Effector memory CD4-positive, alpha-beta T cell (primary cell): Measurements from ENCODE around the gene BMP8A.

Source experiments
- DNase-seq, 3 donors: peaks; one replicate each; pipeline ENCODE4 v3.0.0-alpha.2; 2020
- H3K27ac ChIP-seq: 2 replicates; pipeline ENCODE4 v1.7.0; 2013; ENCODE audit warnings: mild to moderate bottlenecking, low read length, moderate library complexity; ENCODE audit not compliant: insufficient read depth, poor library complexity, severe bottlenecking
- H3K27me3 ChIP-seq: replicated peaks from 2 replicates; pipeline ENCODE4 v1.7.0; 2013; ENCODE audit warnings: mild to moderate bottlenecking, low read length; ENCODE audit not compliant: insufficient read depth, control insufficient read depth, poor library complexity, severe bottlenecking
- H3K36me3 ChIP-seq: 2 replicates; pipeline ENCODE4 v1.7.0; 2013; ENCODE audit warnings: mild to moderate bottlenecking, low read length, moderate library complexity; ENCODE audit not compliant: control insufficient read depth, insufficient read depth
- H3K4me1 ChIP-seq: 2 replicates; pipeline ENCODE4 v1.7.0; 2013; ENCODE audit warnings: low read length, mild to moderate bottlenecking; ENCODE audit not compliant: control insufficient read depth, insufficient read depth, poor library complexity, severe bottlenecking
- H3K4me3 ChIP-seq: 2 replicates; pipeline ENCODE4 v1.7.0; 2013; ENCODE audit warnings: low read length, low read depth, mild to moderate bottlenecking; ENCODE audit not compliant: insufficient read depth, poor library complexity, severe bottlenecking
- H3K9me3 ChIP-seq: 2 replicates; pipeline ENCODE4 v1.7.0; 2013; ENCODE audit warnings: mild to moderate bottlenecking, low read length, moderate library complexity; ENCODE audit not compliant: control insufficient read depth

The BMP8A gene

GRCh38 chr1:39540504-39541031 is 49.1 kb downstream of the BMP8A start:
- Histone ChIP-seq H3K9me3 (no peaks in the 10 kb centered on the region), H3K36me3 (peaks cover 5% of the 10 kb centered on the region), H3K27me3 (no peaks in the 10 kb centered on the region), H3K27ac (no peak overlapping the region), H3K4me1 (no peaks in the 10 kb centered on the region), H3K4me3 (no peak overlapping the region)
- DNase-seq, result no peak

- no peaks in the 10 kb centered on the region for H3K4me1 ChIP-seq
- H3K4me3 ChIP-seq, result no peak overlapping the region
- no peak for DNase-seq
- no peak overlapping the region for H3K27ac ChIP-seq
- no peaks in the 10 kb centered on the region for H3K9me3 ChIP-seq
- peaks cover 15% of the 10 kb centered on the region for H3K36me3 ChIP-seq
- no peaks in the 10 kb centered on the region for H3K27me3 ChIP-seq
These were observed 51.5 kb downstream of the BMP8A start for GRCh38 chr1:39542924-39543323.

GRCh38 chr1:39544327-39544726 is 52.9 kb downstream of the BMP8A start:
- DNase-seq, result no peak
- H3K9me3 ChIP-seq, result no peaks in the 10 kb centered on the region
- no peaks in the 10 kb centered on the region for H3K27me3 ChIP-seq
- H3K27ac ChIP-seq, result no peak overlapping the region
- peaks cover 22% of the 10 kb centered on the region for H3K36me3 ChIP-seq
- no peak overlapping the region for H3K4me3 ChIP-seq
- no peaks in the 10 kb centered on the region for H3K4me1 ChIP-seq

- peaks cover 22% of the 10 kb centered on the region for H3K36me3 ChIP-seq
- no peaks in the 10 kb centered on the region for H3K27me3 ChIP-seq
- no peak overlapping the region for H3K27ac ChIP-seq
- H3K4me1 ChIP-seq, result no peaks in the 10 kb centered on the region
- no peak overlapping the region for H3K4me3 ChIP-seq
- H3K9me3 ChIP-seq, result no peaks in the 10 kb centered on the region
- no peak for DNase-seq
These were observed 54.1 kb downstream of the BMP8A start for GRCh38 chr1:39545531-39545930.

- no peaks in the 10 kb centered on the region for H3K27me3 ChIP-seq
- no peaks in the 10 kb centered on the region for H3K4me1 ChIP-seq
- H3K4me3 ChIP-seq, result no peak overlapping the region
- DNase-seq, result no peak
- no peaks in the 10 kb centered on the region for H3K9me3 ChIP-seq
- H3K36me3 ChIP-seq, result peaks cover 7% of the 10 kb centered on the region
- no peak overlapping the region for H3K27ac ChIP-seq
These were observed 62.8 kb downstream of the BMP8A start for GRCh38 chr1:39554277-39554676.

- Histone ChIP-seq H3K9me3 (no peaks in the 10 kb centered on the region), H3K4me3 (no peak overlapping the region), H3K36me3 (peaks cover 62% of the 10 kb centered on the region), H3K27ac (no peak overlapping the region), H3K27me3 (no peaks in the 10 kb centered on the region), H3K4me1 (no peaks in the 10 kb centered on the region)
- DNase-seq, result no peak
These were observed 69.8 kb downstream of the BMP8A start for GRCh38 chr1:39561279-39561678.

GRCh38 chr1:39562886-39563285 is 71.5 kb downstream of the BMP8A start:
- no peak overlapping the region for H3K27ac ChIP-seq
- no peak overlapping the region for H3K4me3 ChIP-seq
- H3K36me3 ChIP-seq, result peaks cover 77% of the 10 kb centered on the region
- no peaks in the 10 kb centered on the region for H3K27me3 ChIP-seq
- no peaks in the 10 kb centered on the region for H3K9me3 ChIP-seq
- no peaks in the 10 kb centered on the region for H3K4me1 ChIP-seq
- no peak for DNase-seq

- no peak overlapping the region for H3K27ac ChIP-seq
- H3K9me3 ChIP-seq, result no peaks in the 10 kb centered on the region
- no peak overlapping the region for H3K4me3 ChIP-seq
- H3K27me3 ChIP-seq, result no peaks in the 10 kb centered on the region
- peaks cover 84% of the 10 kb centered on the region for H3K36me3 ChIP-seq
- no peak for DNase-seq
- H3K4me1 ChIP-seq, result no peaks in the 10 kb centered on the region
These were observed 72.2 kb downstream of the BMP8A start for GRCh38 chr1:39563669-39564068.

GRCh38 chr1:39564340-39564739 is 72.9 kb downstream of the BMP8A start:
- H3K9me3 ChIP-seq, result no peaks in the 10 kb centered on the region
- DNase-seq, result no peak

GRCh38 chr1:39564941-39565340 is 73.5 kb downstream of the BMP8A start:
- Histone ChIP-seq H3K4me1 (no peaks in the 10 kb centered on the region), H3K27ac (no peak overlapping the region), H3K9me3 (no peaks in the 10 kb centered on the region), H3K36me3 (peaks cover 95% of the 10 kb centered on the region), H3K27me3 (no peaks in the 10 kb centered on the region), H3K4me3 (no peak overlapping the region)
- DNase-seq, result no peak

More at GRCh38 chr1:39564340-39564739, 72.9 kb downstream of the BMP8A start:
- Histone ChIP-seq H3K27me3 (no peaks in the 10 kb centered on the region), H3K36me3 (peaks cover 90% of the 10 kb centered on the region), H3K4me1 (no peaks in the 10 kb centered on the region), H3K4me3 (no peak overlapping the region), H3K27ac (no peak overlapping the region)
